Panc1 (cell line): ENCODE measurements around the gene WNT7B.

ENCODE experiments used
- SIN3A ChIP-seq: IDR thresholded peaks from 2 replicates; pipeline ENCODE4 v1.6.1; 2012; ENCODE audit warnings: low read depth, mild to moderate bottlenecking, low read length, moderate library complexity, borderline replicate concordance; ENCODE audit not compliant: insufficient read depth
- TF ChIP-seq, protein P1 (sequence below): fragments of 450-650 bp; IDR thresholded peaks from 2 replicates; pipeline ENCODE4 v1.5.1; 2017; ENCODE audit warnings: mild to moderate bottlenecking

DNA sequence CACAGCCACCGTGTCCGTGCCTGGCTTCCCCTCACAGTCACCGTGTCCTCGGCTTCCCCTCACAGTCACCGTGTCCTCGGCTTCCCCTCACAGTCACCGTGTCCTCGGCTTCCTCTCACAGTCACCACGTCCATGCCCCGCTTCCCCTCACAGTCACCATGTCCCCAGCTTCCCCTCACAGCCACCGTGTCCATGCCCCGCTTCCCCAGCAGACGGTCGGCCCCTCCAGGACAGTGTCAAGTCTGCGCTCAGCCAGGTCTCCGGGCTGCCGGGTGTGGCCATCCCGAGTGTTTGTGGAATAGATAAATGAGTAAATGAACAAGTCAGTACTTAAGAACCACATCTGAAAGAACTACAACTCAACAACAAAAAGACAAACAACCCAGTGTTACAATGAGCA lies 23.8 kb downstream of the WNT7B start:
- TF ChIP-seq, protein P1, sequence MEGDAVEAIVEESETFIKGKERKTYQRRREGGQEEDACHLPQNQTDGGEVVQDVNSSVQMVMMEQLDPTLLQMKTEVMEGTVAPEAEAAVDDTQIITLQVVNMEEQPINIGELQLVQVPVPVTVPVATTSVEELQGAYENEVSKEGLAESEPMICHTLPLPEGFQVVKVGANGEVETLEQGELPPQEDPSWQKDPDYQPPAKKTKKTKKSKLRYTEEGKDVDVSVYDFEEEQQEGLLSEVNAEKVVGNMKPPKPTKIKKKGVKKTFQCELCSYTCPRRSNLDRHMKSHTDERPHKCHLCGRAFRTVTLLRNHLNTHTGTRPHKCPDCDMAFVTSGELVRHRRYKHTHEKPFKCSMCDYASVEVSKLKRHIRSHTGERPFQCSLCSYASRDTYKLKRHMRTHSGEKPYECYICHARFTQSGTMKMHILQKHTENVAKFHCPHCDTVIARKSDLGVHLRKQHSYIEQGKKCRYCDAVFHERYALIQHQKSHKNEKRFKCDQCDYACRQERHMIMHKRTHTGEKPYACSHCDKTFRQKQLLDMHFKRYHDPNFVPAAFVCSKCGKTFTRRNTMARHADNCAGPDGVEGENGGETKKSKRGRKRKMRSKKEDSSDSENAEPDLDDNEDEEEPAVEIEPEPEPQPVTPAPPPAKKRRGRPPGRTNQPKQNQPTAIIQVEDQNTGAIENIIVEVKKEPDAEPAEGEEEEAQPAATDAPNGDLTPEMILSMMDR, result no peak
- TF ChIP-seq SIN3A, result no peak
